Measurements from ENCODE around the gene RIOK3.

RIOK3 gene

DNA sequence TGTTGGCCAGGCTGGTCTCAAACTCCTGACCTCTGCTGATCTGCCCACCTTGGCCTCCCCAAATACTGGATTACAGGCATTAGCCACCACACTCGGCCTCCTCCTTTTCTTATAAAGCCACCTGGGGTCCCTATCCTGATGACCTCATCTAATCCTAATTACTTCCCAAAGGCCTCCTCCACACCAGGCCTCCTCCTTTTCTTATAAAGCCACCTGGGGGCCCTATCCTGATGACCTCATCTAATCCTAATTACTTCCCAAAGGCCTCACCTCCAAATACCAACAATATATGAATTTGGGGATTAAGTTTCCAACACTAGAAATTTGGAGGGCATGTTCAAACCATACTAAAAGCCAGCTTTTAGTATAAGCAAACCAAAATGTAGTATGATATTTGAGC, 40.6 kb downstream of the RIOK3 start (continued):
- TF ChIP-seq PRDM6 (tag by site-specific recombination; IDR thresholded peaks at IDR 0.05) (no peak), ZEB2 (tag by site-specific recombination; IDR thresholded peaks at IDR 0.05) (no peak), IKZF3 (tag by site-specific recombination; IDR thresholded peaks at IDR 0.05) (0 out of 2 replicates have a peak, but pooled peaks have one; percentile 22), ZIC2 (tag by site-specific recombination; IDR thresholded peaks at IDR 0.05) (peak; percentile 74), ELK4 (IDR thresholded peaks at IDR 0.05; ENCODE audit: borderline replicate concordance, low read depth, low read length) (no peak), GLIS1 (tag by site-specific recombination; IDR thresholded peaks at IDR 0.05) (peak; percentile 91), ZNF19 (tag by site-specific recombination; IDR thresholded peaks at IDR 0.05; ENCODE audit: low read depth) (no peak), ZNF10 (tag by site-specific recombination; IDR thresholded peaks at IDR 0.05) (no peak), RBAK (tag by site-specific recombination; IDR thresholded peaks at IDR 0.05) (no peak), ZNF311 (tag by site-specific recombination; IDR thresholded peaks at IDR 0.05; ENCODE audit: borderline replicate concordance) (no peak), ZNF292 (tag by site-specific recombination; IDR thresholded peaks at IDR 0.05; ENCODE audit: borderline replicate concordance, low read depth) (no peak), ZNF629 (tag by site-specific recombination; IDR thresholded peaks at IDR 0.05) (peak; percentile 39; the same call in 1 of the 2 replicates), YY2 (tag by site-specific recombination; IDR thresholded peaks at IDR 0.05) (no peak), MYNN (tag by site-specific recombination; IDR thresholded peaks at IDR 0.05; ENCODE audit: borderline replicate concordance) (no peak), ZNF157 (tag by site-specific recombination; IDR thresholded peaks at IDR 0.05) (no peak), ZNF335 (tag by site-specific recombination; conservative IDR thresholded peaks at IDR 0.05) (peak; percentile 40), BCL11B (tag by site-specific recombination; IDR thresholded peaks at IDR 0.05; ENCODE audit: low read depth) (no peak), ZNF561 (tag by site-specific recombination; IDR thresholded peaks at IDR 0.05; ENCODE audit: borderline replicate concordance) (no peak)

GRCh38 chr18:23494992-23495391, 41.9 kb downstream of the RIOK3 start:
- ChIA-PET POLR2A (no interaction called here), CTCF (no interaction called here)
- H3K9me3 ChIP-seq (ENCODE audit: control insufficient read depth, insufficient read depth, low read depth, low read length) = no peaks in the 10 kb centered on the region
- H3K36me3 ChIP-seq (ENCODE audit: control insufficient read depth in 2 of 2, insufficient read depth in 1 of 2, low read length in 2 of 2) = no peaks in the 10 kb centered on the region
- no peak overlapping the region for H3K27ac ChIP-seq (ENCODE audit: extremely low read depth, low read depth, low read length)
- no peaks in the 10 kb centered on the region for H3K4me1 ChIP-seq (ENCODE audit: control insufficient read depth, insufficient read depth, low read length)
- no peak for TF ChIP-seq ZSCAN30 (tag by site-specific recombination; IDR thresholded peaks at IDR 0.05)
- TF ChIP-seq PRDM10 (tag by site-specific recombination; IDR thresholded peaks at IDR 0.05) = peak; percentile 86
- H3K4me3 ChIP-seq (ENCODE audit: low read depth, low read length) = no peak overlapping the region

Data from HEK293 (cell line).